ENCODE results near the gene ENDOD1.
"Not testable (repeated sequence)": the region's sequence is repeated elsewhere in the genome, so short reads cannot be mapped to it uniquely, and the experiment has no call there.

ENDOD1 gene, protein sequence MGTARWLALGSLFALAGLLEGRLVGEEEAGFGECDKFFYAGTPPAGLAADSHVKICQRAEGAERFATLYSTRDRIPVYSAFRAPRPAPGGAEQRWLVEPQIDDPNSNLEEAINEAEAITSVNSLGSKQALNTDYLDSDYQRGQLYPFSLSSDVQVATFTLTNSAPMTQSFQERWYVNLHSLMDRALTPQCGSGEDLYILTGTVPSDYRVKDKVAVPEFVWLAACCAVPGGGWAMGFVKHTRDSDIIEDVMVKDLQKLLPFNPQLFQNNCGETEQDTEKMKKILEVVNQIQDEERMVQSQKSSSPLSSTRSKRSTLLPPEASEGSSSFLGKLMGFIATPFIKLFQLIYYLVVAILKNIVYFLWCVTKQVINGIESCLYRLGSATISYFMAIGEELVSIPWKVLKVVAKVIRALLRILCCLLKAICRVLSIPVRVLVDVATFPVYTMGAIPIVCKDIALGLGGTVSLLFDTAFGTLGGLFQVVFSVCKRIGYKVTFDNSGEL

DNA sequence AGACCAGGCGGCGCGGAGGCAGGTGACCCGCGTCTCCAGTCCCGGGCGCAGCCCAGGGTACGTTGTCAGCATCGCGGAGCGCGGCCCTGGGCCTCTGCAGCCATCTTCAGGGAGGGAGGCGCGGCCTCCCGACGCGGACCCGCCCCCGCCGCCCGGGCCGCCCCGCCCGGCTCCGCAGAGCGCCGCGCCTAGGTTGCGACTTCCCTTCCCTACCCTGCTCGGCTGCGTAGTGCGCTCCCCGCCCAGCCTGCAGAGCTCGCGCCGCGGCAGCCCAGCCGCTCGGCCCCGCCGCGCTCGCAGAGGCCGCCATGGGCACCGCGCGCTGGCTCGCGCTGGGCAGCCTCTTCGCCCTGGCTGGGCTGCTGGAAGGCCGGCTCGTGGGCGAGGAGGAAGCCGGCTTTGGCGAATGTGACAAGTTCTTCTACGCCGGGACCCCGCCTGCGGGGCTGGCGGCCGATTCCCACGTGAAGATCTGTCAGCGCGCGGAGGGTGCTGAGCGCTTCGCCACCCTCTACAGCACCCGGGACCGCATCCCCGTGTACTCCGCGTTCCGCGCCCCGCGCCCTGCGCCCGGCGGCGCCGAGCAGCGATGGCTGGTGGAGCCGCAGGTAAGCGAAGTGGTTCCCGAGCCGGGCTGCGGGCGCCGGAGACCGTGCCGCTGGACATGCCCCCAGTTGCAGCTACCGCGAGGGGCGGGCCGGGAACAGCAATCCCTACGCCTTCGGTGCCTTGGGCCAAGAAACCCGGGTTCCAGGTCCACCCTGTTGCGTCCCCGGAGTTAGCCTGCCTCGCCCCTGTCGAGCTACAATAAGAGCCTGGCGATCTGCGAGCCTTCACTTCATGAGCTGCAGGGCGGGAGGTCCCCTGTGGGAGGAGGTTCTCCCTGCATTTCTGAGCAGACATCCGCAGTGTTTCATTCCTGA is at the start of gene ENDOD1:
Gene ENDOD1 (plus strand): TSS at position 227 of the 923 bp plus-strand sequence. CDS start 82 bp downstream, at position 309.
- peak within 1 kb of the TSS; percentile 93 for H3K27ac Mint-ChIP-seq
- no peaks in the 10 kb centered on the region for H3K9me3 Mint-ChIP-seq
- H3K36me3 Mint-ChIP-seq, result peaks cover 7% of the 10 kb centered on the region
- H3K4me1 Mint-ChIP-seq, result peaks cover 76% of the 10 kb centered on the region
- DNase-seq (ENCODE audit: low spot score in 2 of 2), result peak; percentile 72 to 91
- peak; percentile 96 for ATAC-seq
- H3K4me3 Mint-ChIP-seq, result peak within 1 kb of the TSS; percentile 84

DNA sequence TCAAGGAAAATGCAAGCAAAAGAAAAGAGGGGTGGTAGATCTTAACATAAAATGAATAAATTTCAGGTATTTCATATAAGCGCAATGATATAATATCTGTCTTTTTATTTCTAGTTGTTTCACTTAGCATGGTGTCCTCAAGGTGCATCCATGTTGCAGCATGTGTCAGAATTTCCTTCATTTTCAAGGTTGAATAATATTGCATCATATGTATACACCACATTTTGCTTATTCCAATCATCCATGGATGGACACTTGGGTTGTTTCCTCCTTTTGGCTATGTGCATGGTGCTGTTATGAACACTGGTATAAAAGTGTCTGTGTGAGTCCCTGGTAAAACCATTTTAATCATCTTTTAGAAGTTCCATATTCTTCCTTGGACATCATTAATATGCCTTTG is 47.4 kb upstream of the ENDOD1 start:
- no peaks in the 10 kb centered on the region for H3K4me1 Mint-ChIP-seq
- H3K9me3 Mint-ChIP-seq, result no peaks in the 10 kb centered on the region
- no peak overlapping the region for H3K4me3 Mint-ChIP-seq
- no peaks in the 10 kb centered on the region for H3K36me3 Mint-ChIP-seq
- DNase-seq (ENCODE audit: low spot score in 2 of 2) (no peak), ATAC-seq (no peak)
- H3K27ac Mint-ChIP-seq, result no peak overlapping the region

DNA sequence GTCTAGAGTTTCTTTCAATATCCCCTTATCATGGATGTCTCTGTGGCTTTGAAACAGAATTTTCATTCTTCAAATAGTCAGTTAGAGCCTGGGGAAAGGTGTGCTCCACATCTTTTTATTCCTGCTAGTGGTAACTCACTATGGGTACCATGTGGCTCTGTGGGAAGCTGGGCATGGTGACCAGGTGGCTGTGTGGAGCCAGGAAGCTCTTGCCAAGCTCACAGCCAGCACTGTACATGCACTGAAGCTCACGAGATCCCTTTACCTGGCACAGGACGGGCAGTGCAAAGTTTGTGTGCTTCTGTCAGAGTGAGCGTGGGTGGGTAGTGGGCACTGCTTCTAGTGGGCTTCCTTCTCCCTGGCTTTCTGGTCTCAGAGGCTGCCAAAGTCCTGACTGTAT is 46.7 kb upstream of the ENDOD1 start:
- Mint-ChIP-seq H3K4me1 (no peaks in the 10 kb centered on the region), H3K36me3 (no peaks in the 10 kb centered on the region), H3K27ac (no peak overlapping the region), H3K4me3 (no peak overlapping the region), H3K9me3 (no peaks in the 10 kb centered on the region)
- ATAC-seq (no peak), DNase-seq (ENCODE audit: low spot score in 2 of 2) (no peak)

DNA sequence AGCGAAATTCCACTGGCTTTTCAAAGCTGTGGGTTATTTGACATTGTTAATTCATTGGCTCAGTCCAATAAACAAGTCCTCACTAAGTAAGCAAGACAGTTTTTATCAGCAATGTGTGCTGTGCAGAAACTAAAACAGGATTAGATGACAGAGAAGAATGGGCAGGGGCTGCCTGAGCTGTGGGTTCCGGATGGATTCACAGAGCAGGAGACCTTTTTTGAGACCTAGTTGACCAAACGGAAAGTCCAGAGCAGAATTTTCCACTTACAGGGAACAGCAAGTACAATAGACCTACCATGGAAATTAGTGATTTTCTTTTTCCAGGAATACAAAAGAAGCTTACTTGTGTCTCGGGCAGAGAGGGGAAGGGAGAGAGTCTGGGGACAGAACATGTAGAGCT is 45.6 kb upstream of the ENDOD1 start:
- Mint-ChIP-seq H3K36me3 (no peaks in the 10 kb centered on the region), H3K27ac (no peak overlapping the region), H3K4me3 (no peak overlapping the region), H3K9me3 (no peaks in the 10 kb centered on the region), H3K4me1 (no peaks in the 10 kb centered on the region)
- ATAC-seq (no peak), DNase-seq (ENCODE audit: low spot score in 2 of 2) (no peak)

DNA sequence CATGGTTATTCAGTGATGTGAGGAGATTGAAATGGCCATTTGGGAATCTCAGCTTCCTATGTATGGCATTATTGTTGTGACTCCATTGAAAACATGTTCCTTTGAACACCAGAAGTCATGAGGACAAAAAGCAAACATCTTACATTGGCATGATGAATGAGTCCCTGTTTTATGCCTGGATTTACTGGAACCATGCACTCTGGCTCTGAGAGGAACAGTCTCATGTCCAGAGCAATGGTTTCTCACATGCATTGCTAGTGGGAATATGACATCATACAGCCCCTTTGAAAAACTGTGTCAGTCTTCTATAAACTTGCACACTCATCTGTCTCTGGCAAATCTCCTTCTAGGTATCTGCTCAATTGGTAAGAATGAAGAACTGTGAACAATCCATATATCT is 43.8 kb upstream of the ENDOD1 start:
- no peak overlapping the region for H3K27ac Mint-ChIP-seq
- H3K9me3 Mint-ChIP-seq, result no peaks in the 10 kb centered on the region
- H3K4me3 Mint-ChIP-seq, result no peak overlapping the region
- no peaks in the 10 kb centered on the region for H3K36me3 Mint-ChIP-seq
- ATAC-seq (no peak), DNase-seq (ENCODE audit: low spot score in 2 of 2) (peak in 1 of 2 donors; percentile 32)
- H3K4me1 Mint-ChIP-seq, result no peaks in the 10 kb centered on the region

DNA sequence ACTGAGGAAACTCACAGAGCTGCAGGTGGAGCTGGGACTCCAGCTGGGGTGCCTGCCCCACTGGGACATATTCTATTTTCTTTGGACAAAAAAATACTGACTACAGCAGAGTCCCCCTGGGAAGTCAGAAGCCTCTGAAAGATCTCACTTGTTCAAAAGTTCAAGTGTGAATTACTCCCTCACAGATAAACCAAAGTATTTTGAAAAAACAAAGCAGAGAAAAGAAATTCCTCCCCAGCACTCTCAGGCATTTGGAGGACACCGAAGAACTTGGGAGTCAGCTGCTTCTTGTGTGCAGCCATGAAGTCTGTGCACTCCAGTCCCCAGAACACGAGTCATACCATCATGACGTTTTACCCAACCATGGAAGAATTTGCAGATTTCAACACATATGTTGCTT is 40.5 kb upstream of the ENDOD1 start, which contains the start of gene KDM4F:
Gene KDM4F (plus strand): TSS at position 301 of the 400 bp plus-strand sequence.
- not testable (repeated sequence) for H3K4me1 Mint-ChIP-seq; ATAC-seq; H3K9me3 Mint-ChIP-seq; H3K4me3 Mint-ChIP-seq; H3K36me3 Mint-ChIP-seq; DNase-seq (ENCODE audit: low spot score in 2 of 2); H3K27ac Mint-ChIP-seq

DNA sequence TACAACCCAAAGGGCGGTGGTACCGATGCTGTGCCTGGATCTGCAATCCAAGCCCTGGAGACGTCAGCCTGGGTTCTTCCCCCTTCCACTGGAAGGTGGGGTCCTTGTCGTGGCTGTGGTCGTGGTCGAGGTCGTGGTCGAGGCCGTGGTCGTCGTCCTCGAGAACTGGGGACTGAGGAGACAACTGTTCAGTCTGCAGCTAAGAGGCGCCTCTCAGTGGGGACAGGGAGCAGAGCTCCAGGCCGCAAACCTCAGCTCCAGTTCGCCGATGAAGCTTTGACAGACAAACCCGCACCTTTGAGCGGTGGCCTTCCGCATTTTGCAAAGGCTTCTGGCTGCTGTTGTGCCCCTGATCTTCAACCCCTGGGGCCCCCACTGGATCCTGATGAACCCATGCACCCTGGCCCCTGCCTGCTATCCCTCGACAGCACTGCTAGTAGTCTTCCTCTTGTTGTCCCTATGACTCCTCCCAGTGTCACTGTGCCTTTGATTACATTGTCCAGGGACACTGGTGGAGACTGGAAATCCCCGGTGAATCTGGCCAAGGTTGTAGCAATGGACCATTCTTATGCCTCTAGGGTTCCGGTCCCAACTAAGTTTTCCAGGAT is 38.9 kb upstream of the ENDOD1 start:
- Mint-ChIP-seq H3K9me3 (no peaks in the 10 kb centered on the region), H3K4me3 (no peak overlapping the region), H3K4me1 (no peaks in the 10 kb centered on the region), H3K36me3 (no peaks in the 10 kb centered on the region), H3K27ac (no peak overlapping the region)
- ATAC-seq (no peak), DNase-seq (ENCODE audit: low spot score in 2 of 2) (no peak)

DNA sequence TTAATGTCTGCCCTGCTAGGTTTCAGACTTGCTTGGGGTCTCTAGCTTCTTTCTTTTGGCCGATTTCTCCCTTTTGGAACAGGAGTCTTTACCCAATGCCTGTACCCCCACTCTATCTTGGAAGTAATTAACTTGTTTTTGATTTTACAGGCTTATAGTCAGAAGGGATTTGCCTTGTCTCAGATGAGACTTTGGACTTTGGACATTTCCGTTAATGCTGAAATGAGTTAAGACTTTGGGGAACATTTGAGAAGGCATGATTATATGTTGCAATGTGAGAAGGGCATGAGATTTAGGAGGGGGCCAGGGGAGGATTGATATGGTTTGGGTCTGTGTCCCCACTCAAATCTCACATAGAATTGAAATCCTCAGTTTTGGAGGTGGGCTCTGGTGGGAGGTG is 35.3 kb upstream of the ENDOD1 start:
- H3K9me3 Mint-ChIP-seq, result no peaks in the 10 kb centered on the region
- no peaks in the 10 kb centered on the region for H3K36me3 Mint-ChIP-seq
- no peaks in the 10 kb centered on the region for H3K4me1 Mint-ChIP-seq
- ATAC-seq, result no peak
- DNase-seq (ENCODE audit: low spot score in 2 of 2), result no peak
- no peak overlapping the region for H3K27ac Mint-ChIP-seq
- H3K4me3 Mint-ChIP-seq, result no peak overlapping the region

DNA sequence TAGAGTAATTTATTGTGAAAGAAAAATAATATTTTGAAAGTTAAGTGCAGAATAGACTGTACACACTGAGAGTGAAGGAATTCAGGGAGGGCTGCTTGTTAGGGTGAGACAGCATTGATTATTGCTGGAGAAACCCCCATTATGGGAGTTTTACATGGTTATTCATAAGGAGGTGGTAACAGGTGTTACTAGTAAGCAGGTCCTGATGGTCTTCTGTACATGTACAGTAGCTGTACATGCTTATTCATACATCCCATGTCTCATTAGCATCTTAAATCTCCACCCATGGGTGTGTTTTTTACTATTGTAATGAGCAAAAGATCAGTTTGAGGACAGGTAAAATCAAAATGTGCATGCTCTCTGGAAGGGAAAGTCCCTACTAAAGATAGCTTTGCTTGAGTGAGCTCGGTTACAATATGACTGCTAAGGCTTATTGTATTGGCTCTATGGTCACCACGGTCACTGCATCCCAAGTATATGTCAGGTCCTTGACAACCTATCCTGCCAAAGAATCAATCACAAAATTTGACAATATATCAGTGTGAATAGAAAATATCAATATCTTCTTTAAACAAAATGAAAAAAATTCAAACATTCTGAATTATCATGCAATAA is 34.3 kb upstream of the ENDOD1 start:
- Mint-ChIP-seq H3K4me1 (no peaks in the 10 kb centered on the region), H3K4me3 (no peak overlapping the region), H3K36me3 (no peaks in the 10 kb centered on the region), H3K27ac (no peak overlapping the region), H3K9me3 (no peaks in the 10 kb centered on the region)
- peak; percentile 51 for ATAC-seq
- no peak for DNase-seq (ENCODE audit: low spot score in 2 of 2)

DNA sequence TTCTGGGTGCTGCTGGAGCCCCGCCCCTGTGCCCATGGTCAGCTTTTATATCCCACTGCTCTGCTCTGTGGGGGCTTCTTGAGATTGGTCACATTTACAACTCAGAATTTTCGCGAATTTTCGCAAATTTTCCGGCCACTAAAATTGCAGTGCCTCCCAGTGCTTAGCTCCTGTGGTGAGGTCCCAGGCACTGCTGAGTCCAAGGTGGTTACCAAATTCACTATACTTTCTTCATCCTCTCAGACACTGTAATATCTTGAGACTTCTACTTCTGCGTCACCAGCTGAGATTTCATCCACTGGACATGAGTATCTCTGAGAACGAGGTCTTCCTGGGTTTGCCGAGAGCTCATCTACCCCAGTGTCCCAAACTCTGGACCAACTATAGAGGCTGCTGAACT is 31.7 kb upstream of the ENDOD1 start:
- Mint-ChIP-seq H3K4me1 (no peaks in the 10 kb centered on the region), H3K9me3 (no peaks in the 10 kb centered on the region), H3K4me3 (no peak overlapping the region), H3K27ac (no peak overlapping the region), H3K36me3 (no peaks in the 10 kb centered on the region)
- ATAC-seq, result no peak
- no peak for DNase-seq (ENCODE audit: low spot score in 2 of 2)

DNA sequence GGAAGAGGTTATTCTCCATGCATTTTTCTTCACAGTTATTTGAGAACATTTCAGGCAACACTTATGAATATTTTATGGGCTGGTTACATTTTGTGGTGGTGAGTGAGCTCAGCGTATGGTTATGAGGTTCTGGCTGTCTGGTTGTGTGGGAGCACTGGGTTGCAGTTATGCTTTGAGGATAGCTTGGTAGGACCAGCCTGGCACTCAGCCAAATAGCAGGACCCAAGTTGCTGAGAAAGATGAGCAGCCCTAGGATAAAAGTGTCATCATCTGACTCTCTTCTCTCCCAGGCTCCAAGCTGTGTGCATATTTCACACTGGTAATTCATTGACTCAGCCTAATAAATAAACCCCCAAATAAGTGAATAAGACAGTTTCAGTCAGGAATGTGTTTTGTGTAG is 31.0 kb upstream of the ENDOD1 start:
- Mint-ChIP-seq H3K4me3 (no peak overlapping the region), H3K27ac (no peak overlapping the region), H3K4me1 (no peaks in the 10 kb centered on the region), H3K36me3 (no peaks in the 10 kb centered on the region), H3K9me3 (no peaks in the 10 kb centered on the region)
- ATAC-seq (no peak), DNase-seq (ENCODE audit: low spot score in 2 of 2) (no peak)

DNA sequence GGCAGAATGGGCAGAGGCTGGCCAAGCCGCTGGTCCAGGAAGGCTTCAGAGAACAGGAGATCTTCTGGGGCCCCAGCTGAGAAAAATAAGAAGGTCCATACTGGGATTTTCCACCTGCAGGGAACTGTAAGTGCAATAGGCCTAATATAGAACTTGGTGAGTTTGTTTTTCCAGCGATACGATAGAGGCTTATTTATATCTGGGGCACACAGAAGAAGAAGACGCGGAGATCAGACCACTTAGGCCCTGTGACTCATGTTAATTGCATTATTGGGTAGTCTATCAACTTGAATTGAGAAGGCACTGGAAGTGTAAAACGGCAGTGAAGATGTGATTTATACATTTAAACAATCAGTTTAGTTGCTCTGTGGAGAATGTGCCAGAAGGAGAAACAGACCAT is 30.6 kb upstream of the ENDOD1 start:
- Mint-ChIP-seq H3K4me3 (no peak overlapping the region), H3K36me3 (no peaks in the 10 kb centered on the region), H3K9me3 (no peaks in the 10 kb centered on the region), H3K27ac (no peak overlapping the region), H3K4me1 (no peaks in the 10 kb centered on the region)
- no peak for ATAC-seq
- DNase-seq (ENCODE audit: low spot score in 2 of 2), result no peak

DNA sequence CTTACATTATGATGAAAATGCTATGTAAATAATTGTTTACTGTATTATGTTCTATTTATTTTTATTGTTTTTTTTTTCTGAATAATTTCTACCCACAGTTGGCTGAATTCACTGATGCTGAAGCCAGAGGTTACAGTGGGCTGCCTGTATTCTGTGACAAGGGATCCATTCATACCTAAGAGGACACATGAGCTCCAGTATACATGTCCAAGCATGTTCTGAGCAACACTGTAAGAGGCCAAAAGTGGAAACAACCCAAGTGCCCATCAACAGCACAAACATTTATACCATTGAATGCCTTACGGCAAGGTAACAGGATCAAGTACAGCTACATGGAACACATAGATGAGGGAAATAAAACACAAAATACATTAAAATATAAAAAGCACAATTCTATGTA is 24.3 kb upstream of the ENDOD1 start:
- no peak overlapping the region for H3K27ac Mint-ChIP-seq

DNA sequence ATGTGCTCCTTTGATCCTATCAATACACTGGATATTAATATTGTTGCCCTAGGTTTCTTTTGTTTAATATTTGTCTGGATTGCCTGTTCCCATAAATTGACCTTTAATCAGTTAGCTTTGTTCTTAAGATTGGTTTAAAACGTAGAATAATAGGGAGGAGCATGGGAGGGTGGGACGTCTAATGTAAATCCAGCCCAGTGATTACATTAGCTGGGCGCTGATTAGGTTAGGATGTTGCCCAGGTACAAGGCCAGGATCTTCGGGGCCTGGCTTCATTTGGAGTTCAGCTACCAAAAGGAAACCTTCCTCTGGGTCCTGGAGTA is 23.0 kb upstream of the ENDOD1 start, which contains the start of gene SRSF8:
Gene SRSF8 (plus strand): TSS at position 204 of the 323 bp plus-strand sequence. CDS start 308 bp downstream, outside the sequence.
- Mint-ChIP-seq H3K27ac (peak within 1 kb of the TSS; percentile 89), H3K4me1 (peaks cover 22% of the 10 kb centered on the region)

More for the DNA sequence above, 24.3 kb upstream of the ENDOD1 start:
- Mint-ChIP-seq H3K36me3 (peaks cover 18% of the 10 kb centered on the region), H3K4me1 (peaks cover 16% of the 10 kb centered on the region), H3K4me3 (no peak overlapping the region), H3K9me3 (no peaks in the 10 kb centered on the region)
- DNase-seq (ENCODE audit: low spot score in 2 of 2) (no peak), ATAC-seq (no peak)

More for the DNA sequence above, 23.0 kb upstream of the ENDOD1 start, which contains the start of gene SRSF8:
- H3K36me3 Mint-ChIP-seq, result peaks cover 18% of the 10 kb centered on the region
- no peaks in the 10 kb centered on the region for H3K9me3 Mint-ChIP-seq
- peak within 1 kb of the TSS; percentile 94 for H3K4me3 Mint-ChIP-seq
- peak; percentile 44 for ATAC-seq
- DNase-seq (ENCODE audit: low spot score in 2 of 2), result no peak

All from stimulated activated effector memory CD8-positive, alpha-beta T cell treated with anti-CD3 and anti-CD28 coated beads, Interleukin-12 subunit alpha, Interleukin-12 subunit beta, amount 100 ng/mL, for 72 hours (primary cell).